ENCODE data around the gene SMYD3. TPM values are rescaled to one million over a fixed set of nuclear protein-coding genes. Genes with fewer than 3 reads are reported as not detected.

SMYD3 gene
- total RNA-seq, 1 donor, result 45.5 TPM

- TF ChIP-seq CTCF (IDR thresholded peaks at IDR 0.05; ENCODE audit: insufficient read depth, low read length), result no peak
- H3K4me3 ChIP-seq (ENCODE audit: low read depth, low read length), result no peak overlapping the region
- no peak for DNase-seq (ENCODE audit: low read depth)
Observed at GRCh38 chr1:246219508-246220030, 287.5 kb downstream of the SMYD3 start.

GRCh38 chr1:246218686-246219085 is 288.4 kb downstream of the SMYD3 start:
- no peak for TF ChIP-seq CTCF (IDR thresholded peaks at IDR 0.05; ENCODE audit: insufficient read depth, low read length)
- H3K4me3 ChIP-seq (ENCODE audit: low read depth, low read length), result no peak overlapping the region
- DNase-seq (ENCODE audit: low read depth), result no peak

GRCh38 chr1:246216906-246217305 is 290.2 kb downstream of the SMYD3 start:
- H3K4me3 ChIP-seq (ENCODE audit: low read depth, low read length), result no peak overlapping the region

GRCh38 chr1:246215510-246215903 is 291.6 kb downstream of the SMYD3 start:
- no peak overlapping the region for H3K4me3 ChIP-seq (ENCODE audit: low read depth, low read length)
- no peak for DNase-seq (ENCODE audit: low read depth)
- TF ChIP-seq CTCF (IDR thresholded peaks at IDR 0.05; ENCODE audit: insufficient read depth, low read length), result no peak

More at GRCh38 chr1:246216906-246217305, 290.2 kb downstream of the SMYD3 start:
- no peak for TF ChIP-seq CTCF (IDR thresholded peaks at IDR 0.05; ENCODE audit: insufficient read depth, low read length)
- DNase-seq (ENCODE audit: low read depth), result no peak

- H3K4me3 ChIP-seq (ENCODE audit: low read depth, low read length), result no peak overlapping the region
- no peak for TF ChIP-seq CTCF (IDR thresholded peaks at IDR 0.05; ENCODE audit: insufficient read depth, low read length)
- DNase-seq (ENCODE audit: low read depth), result peak; percentile 88
Observed at GRCh38 chr1:246214708-246215509, 292.2 kb downstream of the SMYD3 start.

GRCh38 chr1:246213947-246214346 is 293.1 kb downstream of the SMYD3 start:
- H3K4me3 ChIP-seq (ENCODE audit: low read depth, low read length), result no peak overlapping the region
- no peak for DNase-seq (ENCODE audit: low read depth)
- no peak for TF ChIP-seq CTCF (IDR thresholded peaks at IDR 0.05; ENCODE audit: insufficient read depth, low read length)

Data from fibroblast of the aortic adventitia (primary cell).